ENCODE data around the gene JOSD1. TPM values are rescaled to one million over a fixed set of nuclear protein-coding genes. Genes with fewer than 3 reads are reported as not detected.

JOSD1 gene
- total and polyA plus RNA-seq, 4 donors: 3.4 to 20.6 (median 14.7) TPM

DNA sequence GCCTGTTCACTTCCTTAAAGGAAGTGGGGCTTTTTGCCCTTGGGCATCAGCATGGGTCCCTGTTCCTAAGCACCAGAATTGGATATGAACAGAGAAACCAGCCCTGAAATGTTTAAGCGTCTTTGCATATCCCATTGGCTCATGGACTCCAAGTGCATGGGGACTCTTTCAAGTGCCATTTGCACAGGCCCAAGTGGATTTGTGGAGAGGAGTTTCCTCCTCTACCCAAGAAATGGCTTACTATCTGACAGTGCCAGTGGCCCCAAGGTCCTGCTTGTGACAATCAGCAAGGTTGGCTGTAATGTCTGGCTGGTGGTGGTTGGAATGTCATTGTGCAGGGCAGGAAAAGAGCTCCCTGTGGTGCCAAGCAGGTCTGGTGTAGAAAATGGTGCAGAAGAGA, 15.0 kb downstream of the JOSD1 start:
- no peak overlapping the region for H3K27ac ChIP-seq (ENCODE audit: low read depth in 1 of 2, low read length in 2 of 2)
- H3K9me3 ChIP-seq (ENCODE audit: control insufficient read depth in 4 of 4, low read length in 3 of 4): no peaks in the 10 kb centered on the region
- H3K4me1 ChIP-seq (ENCODE audit: control insufficient read depth in 4 of 4, insufficient read depth in 4 of 4, low read length in 3 of 4): peaks cover 2 to 11% (median 8%) of the 10 kb centered on the region in 4 donors
- no peaks in the 10 kb centered on the region for H3K27me3 ChIP-seq (ENCODE audit: control insufficient read depth in 4 of 4, insufficient read depth in 4 of 4, low read length in 3 of 4)
- no peak overlapping the region for H3K4me3 ChIP-seq (ENCODE audit: low read depth in 1 of 3, low read length in 3 of 3)
- H3K36me3 ChIP-seq (ENCODE audit: control insufficient read depth in 4 of 4, insufficient read depth in 3 of 4, low read depth in 1 of 4, low read length in 3 of 4): peaks cover 9 to 52% (median 26%) of the 10 kb centered on the region in 4 donors
- no peak overlapping the region for H3K9ac ChIP-seq (ENCODE audit: low read depth in 1 of 2, low read length in 2 of 2)
- no peak for DNase-seq (ENCODE audit: low spot score)
- 95% methylated on average over 1 of the region's 1 CpG for WGBS
- TF ChIP-seq HNF4G (IDR thresholded peaks at IDR 0.05): no peak
- no peak for TF ChIP-seq EGR1 (IDR thresholded peaks at IDR 0.05; ENCODE audit: low read depth in 2 of 2)
- no peak for TF ChIP-seq MAX (IDR thresholded peaks at IDR 0.05)
- no peak for TF ChIP-seq RXRA (IDR thresholded peaks at IDR 0.05)
- TF ChIP-seq, protein P1, sequence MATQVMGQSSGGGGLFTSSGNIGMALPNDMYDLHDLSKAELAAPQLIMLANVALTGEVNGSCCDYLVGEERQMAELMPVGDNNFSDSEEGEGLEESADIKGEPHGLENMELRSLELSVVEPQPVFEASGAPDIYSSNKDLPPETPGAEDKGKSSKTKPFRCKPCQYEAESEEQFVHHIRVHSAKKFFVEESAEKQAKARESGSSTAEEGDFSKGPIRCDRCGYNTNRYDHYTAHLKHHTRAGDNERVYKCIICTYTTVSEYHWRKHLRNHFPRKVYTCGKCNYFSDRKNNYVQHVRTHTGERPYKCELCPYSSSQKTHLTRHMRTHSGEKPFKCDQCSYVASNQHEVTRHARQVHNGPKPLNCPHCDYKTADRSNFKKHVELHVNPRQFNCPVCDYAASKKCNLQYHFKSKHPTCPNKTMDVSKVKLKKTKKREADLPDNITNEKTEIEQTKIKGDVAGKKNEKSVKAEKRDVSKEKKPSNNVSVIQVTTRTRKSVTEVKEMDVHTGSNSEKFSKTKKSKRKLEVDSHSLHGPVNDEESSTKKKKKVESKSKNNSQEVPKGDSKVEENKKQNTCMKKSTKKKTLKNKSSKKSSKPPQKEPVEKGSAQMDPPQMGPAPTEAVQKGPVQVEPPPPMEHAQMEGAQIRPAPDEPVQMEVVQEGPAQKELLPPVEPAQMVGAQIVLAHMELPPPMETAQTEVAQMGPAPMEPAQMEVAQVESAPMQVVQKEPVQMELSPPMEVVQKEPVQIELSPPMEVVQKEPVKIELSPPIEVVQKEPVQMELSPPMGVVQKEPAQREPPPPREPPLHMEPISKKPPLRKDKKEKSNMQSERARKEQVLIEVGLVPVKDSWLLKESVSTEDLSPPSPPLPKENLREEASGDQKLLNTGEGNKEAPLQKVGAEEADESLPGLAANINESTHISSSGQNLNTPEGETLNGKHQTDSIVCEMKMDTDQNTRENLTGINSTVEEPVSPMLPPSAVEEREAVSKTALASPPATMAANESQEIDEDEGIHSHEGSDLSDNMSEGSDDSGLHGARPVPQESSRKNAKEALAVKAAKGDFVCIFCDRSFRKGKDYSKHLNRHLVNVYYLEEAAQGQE (IDR thresholded peaks at IDR 0.05): no peak
- no peak for TF ChIP-seq HNF4A (conservative IDR thresholded peaks at IDR 0.05)
- no peak for TF ChIP-seq JUND (IDR thresholded peaks at IDR 0.05)
- no peak for TF ChIP-seq GABPA (IDR thresholded peaks at IDR 0.05 in 1 of 2, conservative IDR thresholded peaks at IDR 0.05 in 1 of 2)
- TF ChIP-seq TAF1 (conservative IDR thresholded peaks at IDR 0.05): no peak
- no peak for TF ChIP-seq FOXA2 (IDR thresholded peaks at IDR 0.05)

DNA sequence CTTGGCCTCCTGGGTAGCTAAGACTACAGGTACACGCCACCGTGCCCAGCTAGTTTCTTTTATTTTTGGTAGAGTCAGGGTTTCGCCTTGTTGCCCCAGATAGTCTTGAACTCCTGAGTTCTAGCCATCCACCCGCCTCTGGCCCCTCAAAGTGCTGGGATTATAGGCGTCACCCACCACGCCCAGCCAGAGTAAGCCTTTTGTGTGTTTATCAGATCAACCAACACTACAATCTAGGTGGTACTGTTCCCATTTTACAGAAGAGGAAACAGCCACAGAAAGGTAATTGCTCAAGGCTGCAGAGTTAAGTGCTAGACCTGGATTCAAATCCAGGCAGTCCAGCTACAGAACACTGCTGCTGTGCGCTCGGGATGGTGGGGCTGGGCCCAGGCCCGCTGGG, 15.8 kb downstream of the JOSD1 start:
- Histone ChIP-seq H3K27me3 (ENCODE audit: control insufficient read depth in 4 of 4, insufficient read depth in 4 of 4, low read length in 3 of 4) (no peaks in the 10 kb centered on the region), H3K4me1 (ENCODE audit: control insufficient read depth in 4 of 4, insufficient read depth in 4 of 4, low read length in 3 of 4) (peaks cover 2 to 11% (median 8%) of the 10 kb centered on the region in 4 donors), H3K36me3 (ENCODE audit: control insufficient read depth in 4 of 4, insufficient read depth in 3 of 4, low read depth in 1 of 4, low read length in 3 of 4) (peaks cover 9 to 52% (median 26%) of the 10 kb centered on the region in 4 donors), H3K9me3 (ENCODE audit: control insufficient read depth in 4 of 4, low read length in 3 of 4) (no peaks in the 10 kb centered on the region), H3K4me3 (ENCODE audit: low read depth in 1 of 3, low read length in 3 of 3) (no peak overlapping the region), H3K9ac (ENCODE audit: low read depth in 1 of 2, low read length in 2 of 2) (no peak overlapping the region), H3K27ac (ENCODE audit: low read depth in 1 of 2, low read length in 2 of 2) (no peak overlapping the region)
- DNase-seq (ENCODE audit: low spot score): no peak
- no peak for TF ChIP-seq NR2F2 (IDR thresholded peaks at IDR 0.05)
- TF ChIP-seq ATF3 (IDR thresholded peaks at IDR 0.05): no peak
- TF ChIP-seq HNF4A (conservative IDR thresholded peaks at IDR 0.05): no peak
- no peak for TF ChIP-seq HNF4G (IDR thresholded peaks at IDR 0.05)
- no peak for TF ChIP-seq TAF1 (conservative IDR thresholded peaks at IDR 0.05)
- TF ChIP-seq SP1 (IDR thresholded peaks at IDR 0.05): no peak
- no peak for TF ChIP-seq RAD21 (IDR thresholded peaks at IDR 0.05)
- TF ChIP-seq YY1 (IDR thresholded peaks at IDR 0.05): no peak
- TF ChIP-seq GABPA (IDR thresholded peaks at IDR 0.05 in 1 of 2, conservative IDR thresholded peaks at IDR 0.05 in 1 of 2): no peak
- no peak for TF ChIP-seq FOXA2 (IDR thresholded peaks at IDR 0.05)
- no peak for TF ChIP-seq EGR1 (IDR thresholded peaks at IDR 0.05; ENCODE audit: low read depth in 2 of 2)
- TF ChIP-seq CTCF (IDR thresholded peaks at IDR 0.05; ENCODE audit: low read depth, low read length, missing input control): no peak
- TF ChIP-seq RXRA (IDR thresholded peaks at IDR 0.05): no peak
- TF ChIP-seq, protein P1 (IDR thresholded peaks at IDR 0.05): no peak
- TF ChIP-seq FOXA1 (IDR thresholded peaks at IDR 0.05): no peak
- TF ChIP-seq MAX (IDR thresholded peaks at IDR 0.05): no peak
- TF ChIP-seq JUND (IDR thresholded peaks at IDR 0.05): no peak
- TF ChIP-seq ZBTB33 (IDR thresholded peaks at IDR 0.05): no peak
- 95% methylated on average over 9 of the region's 9 CpGs for WGBS

All from liver (tissue), 9 donors.